BE2C (cell line): ENCODE results near the gene EEF1E1.
"Not testable (repeated sequence)": the region's sequence is repeated elsewhere in the genome, so short reads cannot be mapped to it uniquely, and the experiment has no call there.

Experiments used
- DNase-seq: peaks from one replicate; pipeline ENCODE4 v3.0.0-alpha.2; 2020
- H3K27me3 ChIP-seq: fragments of 250-450 bp; sonication (Bioruptor Pico); 2 replicates; pipeline ENCODE4 v1.5.1; 2020; ENCODE audit warnings: mild to moderate bottlenecking
- H3K36me3 ChIP-seq: fragments of 250-450 bp; sonication (Bioruptor Pico); 2 replicates; pipeline ENCODE4 v1.5.1; 2020; ENCODE audit warnings: mild to moderate bottlenecking
- H3K4me1 ChIP-seq: fragments of 250-450 bp; sonication (Bioruptor Pico); 2 replicates; pipeline ENCODE4 v1.5.1; 2020
- H3K4me3 ChIP-seq: 2 replicates; pipeline ENCODE4 v1.5.1; 2011; ENCODE audit warnings: low read depth, low read length
- H3K9me3 ChIP-seq: fragments of 250-450 bp; sonication (Bioruptor Pico); 2 replicates; pipeline ENCODE4 v1.5.1; 2020
- TF ChIP-seq, protein P1 (sequence below): IDR thresholded peaks from 2 replicates; pipeline ENCODE4 v1.5.1; 2012; ENCODE audit warnings: mild to moderate bottlenecking, low read depth, low read length

The EEF1E1 gene

GRCh38 chr6:8043221-8043620, 59.1 kb downstream of the EEF1E1 start:
- Histone ChIP-seq H3K27me3 (no peaks in the 10 kb centered on the region), H3K9me3 (no peaks in the 10 kb centered on the region), H3K36me3 (peaks cover 5% of the 10 kb centered on the region), H3K4me1 (no peaks in the 10 kb centered on the region), H3K4me3 (no peak overlapping the region)
- TF ChIP-seq, protein P1, sequence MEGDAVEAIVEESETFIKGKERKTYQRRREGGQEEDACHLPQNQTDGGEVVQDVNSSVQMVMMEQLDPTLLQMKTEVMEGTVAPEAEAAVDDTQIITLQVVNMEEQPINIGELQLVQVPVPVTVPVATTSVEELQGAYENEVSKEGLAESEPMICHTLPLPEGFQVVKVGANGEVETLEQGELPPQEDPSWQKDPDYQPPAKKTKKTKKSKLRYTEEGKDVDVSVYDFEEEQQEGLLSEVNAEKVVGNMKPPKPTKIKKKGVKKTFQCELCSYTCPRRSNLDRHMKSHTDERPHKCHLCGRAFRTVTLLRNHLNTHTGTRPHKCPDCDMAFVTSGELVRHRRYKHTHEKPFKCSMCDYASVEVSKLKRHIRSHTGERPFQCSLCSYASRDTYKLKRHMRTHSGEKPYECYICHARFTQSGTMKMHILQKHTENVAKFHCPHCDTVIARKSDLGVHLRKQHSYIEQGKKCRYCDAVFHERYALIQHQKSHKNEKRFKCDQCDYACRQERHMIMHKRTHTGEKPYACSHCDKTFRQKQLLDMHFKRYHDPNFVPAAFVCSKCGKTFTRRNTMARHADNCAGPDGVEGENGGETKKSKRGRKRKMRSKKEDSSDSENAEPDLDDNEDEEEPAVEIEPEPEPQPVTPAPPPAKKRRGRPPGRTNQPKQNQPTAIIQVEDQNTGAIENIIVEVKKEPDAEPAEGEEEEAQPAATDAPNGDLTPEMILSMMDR, result no peak
- no peak for DNase-seq

DNA sequence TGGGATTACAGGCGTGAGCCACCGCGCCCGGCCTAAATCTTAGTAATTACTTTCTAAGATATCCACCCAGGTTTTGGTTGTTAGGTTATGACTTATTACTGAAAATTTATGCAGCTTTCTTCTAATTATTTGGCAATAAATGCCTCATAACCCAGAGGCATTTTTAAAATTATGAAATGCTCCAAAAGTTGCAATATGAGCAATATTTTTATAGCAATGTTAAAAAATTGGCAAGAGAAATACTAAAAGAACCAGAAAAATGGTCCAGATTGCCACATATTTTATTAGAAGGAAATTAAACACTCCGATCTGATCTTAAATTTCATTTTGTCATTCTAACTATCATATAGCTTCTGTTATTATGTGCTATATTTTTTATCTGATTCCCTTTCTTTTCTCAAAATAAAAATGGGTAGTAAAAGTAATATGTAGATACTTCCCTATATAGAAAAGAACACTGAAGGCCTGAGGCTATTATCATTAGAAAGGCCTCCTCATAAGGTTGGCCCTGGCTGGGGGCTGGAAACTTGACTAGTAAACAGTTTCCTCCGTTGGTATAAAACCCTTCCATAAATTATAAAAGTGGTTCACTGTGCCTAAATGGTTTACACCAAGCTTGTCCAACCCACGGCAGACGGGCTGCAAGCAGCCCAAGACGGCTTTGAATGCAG, 60.3 kb downstream of the EEF1E1 start:
- no peak for DNase-seq
- H3K4me3 ChIP-seq, result no peak overlapping the region
- no peaks in the 10 kb centered on the region for H3K27me3 ChIP-seq
- peaks cover 5% of the 10 kb centered on the region for H3K36me3 ChIP-seq
- TF ChIP-seq, protein P1, result no peak
- no peaks in the 10 kb centered on the region for H3K4me1 ChIP-seq
- no peaks in the 10 kb centered on the region for H3K9me3 ChIP-seq

GRCh38 chr6:8034107-8034506, 68.2 kb downstream of the EEF1E1 start:
- not testable (repeated sequence) for H3K4me1 ChIP-seq, H3K4me3 ChIP-seq, DNase-seq, H3K9me3 ChIP-seq, H3K36me3 ChIP-seq, H3K27me3 ChIP-seq

DNA sequence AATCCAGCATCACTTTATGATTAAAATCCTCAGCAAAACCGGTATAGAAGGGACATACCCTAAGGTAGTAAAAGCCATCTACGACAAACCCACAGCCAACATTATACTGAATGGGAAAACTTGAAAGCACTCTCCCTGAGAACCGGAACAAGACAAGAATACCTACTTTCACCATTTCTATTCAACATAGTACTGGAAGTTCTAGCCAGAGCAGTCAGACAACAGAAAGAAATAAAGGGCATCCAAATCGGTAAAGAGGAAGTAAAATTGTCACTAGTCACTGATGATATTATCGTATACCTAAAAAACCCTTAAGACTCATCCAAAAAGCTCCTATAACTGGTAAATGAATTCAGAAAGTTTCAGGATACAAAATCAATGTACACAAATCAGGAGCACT, 71.4 kb downstream of the EEF1E1 start:
- Histone ChIP-seq H3K4me3 (no peak overlapping the region), H3K27me3 (no peaks in the 10 kb centered on the region), H3K4me1 (no peaks in the 10 kb centered on the region; the same call in 1 of the 2 replicates), H3K36me3 (no peaks in the 10 kb centered on the region), H3K9me3 (no peaks in the 10 kb centered on the region)
- DNase-seq, result no peak
- TF ChIP-seq, protein P1, result no peak
